HEK293 (cell line): Measurements from ENCODE around the gene PHACTR3.

ENCODE experiments used
- TCF7L2 ChIP-seq: IDR thresholded peaks from 2 replicates; pipeline ENCODE4 v1.6.1; 2011; ENCODE audit warnings: low read depth, mild to moderate bottlenecking, inconsistent platforms, low read length, moderate library complexity, borderline replicate concordance
- ZFHX2 ChIP-seq: fragments of 450-650 bp; formaldehyde crosslinking; conservative IDR thresholded peaks from 2 replicates; pipeline ENCODE4 v1.5.1; 2016; ENCODE audit warnings: missing biosample characterization, missing genetic modification characterization
- ZNF121 ChIP-seq: fragments of 450-650 bp; formaldehyde crosslinking; IDR thresholded peaks from 2 replicates; pipeline ENCODE4 v1.5.1; 2016; ENCODE audit warnings: missing biosample characterization, missing genetic modification characterization
- ZNF274 ChIP-seq, 2 experiments: fragments of 200-500 bp in 1 of 2; fragments of 450-650 bp in 1 of 2; sonication (Bioruptor generic) in 1 of 2; formaldehyde crosslinking in 1 of 2; IDR thresholded peaks; 2 replicates each; pipeline versions ENCODE4 v1.5.1 to v1.6.1; 2014 to 2016; ENCODE audit warnings: borderline replicate concordance in 1 of 2, inconsistent platforms in 1 of 2, low read length in 1 of 2, missing biosample characterization in 1 of 2, missing genetic modification characterization in 1 of 2
- ZNF518A ChIP-seq: fragments of 450-650 bp; formaldehyde crosslinking; conservative IDR thresholded peaks from 2 replicates; pipeline ENCODE4 v1.5.1; 2016; ENCODE audit warnings: low read depth, missing biosample characterization, missing genetic modification characterization
- ZNF561 ChIP-seq: fragments of 450-650 bp; IDR thresholded peaks from 2 replicates; pipeline ENCODE4 v1.5.1; 2018; ENCODE audit warnings: missing biosample characterization, missing genetic modification characterization, borderline replicate concordance
- TF ChIP-seq, protein P1 (sequence below): fragments of 450-650 bp; formaldehyde crosslinking; IDR thresholded peaks from 2 replicates; pipeline ENCODE4 v1.5.1; 2016; ENCODE audit warnings: missing biosample characterization, missing genetic modification characterization

DNA sequence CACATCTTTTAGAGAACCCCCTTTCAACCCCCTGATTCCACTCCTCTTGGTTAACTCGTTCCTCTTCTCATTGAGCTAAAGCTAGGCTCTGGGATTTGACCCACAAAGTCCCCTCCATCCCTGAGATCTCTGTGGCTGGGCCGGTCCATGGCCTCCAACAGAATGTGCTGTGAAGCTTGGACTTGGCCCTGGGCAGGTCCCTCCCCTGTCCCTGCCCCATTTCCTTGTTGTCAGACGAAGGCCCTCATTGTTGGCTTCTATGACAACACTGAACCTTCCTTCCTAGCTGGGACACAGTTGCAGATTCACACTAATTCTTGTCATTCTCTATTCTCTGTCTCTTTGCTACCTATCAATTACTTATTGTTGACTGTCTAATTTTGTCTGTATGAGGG lies 173.0 kb downstream of the PHACTR3 start:
- TF ChIP-seq, protein P1, sequence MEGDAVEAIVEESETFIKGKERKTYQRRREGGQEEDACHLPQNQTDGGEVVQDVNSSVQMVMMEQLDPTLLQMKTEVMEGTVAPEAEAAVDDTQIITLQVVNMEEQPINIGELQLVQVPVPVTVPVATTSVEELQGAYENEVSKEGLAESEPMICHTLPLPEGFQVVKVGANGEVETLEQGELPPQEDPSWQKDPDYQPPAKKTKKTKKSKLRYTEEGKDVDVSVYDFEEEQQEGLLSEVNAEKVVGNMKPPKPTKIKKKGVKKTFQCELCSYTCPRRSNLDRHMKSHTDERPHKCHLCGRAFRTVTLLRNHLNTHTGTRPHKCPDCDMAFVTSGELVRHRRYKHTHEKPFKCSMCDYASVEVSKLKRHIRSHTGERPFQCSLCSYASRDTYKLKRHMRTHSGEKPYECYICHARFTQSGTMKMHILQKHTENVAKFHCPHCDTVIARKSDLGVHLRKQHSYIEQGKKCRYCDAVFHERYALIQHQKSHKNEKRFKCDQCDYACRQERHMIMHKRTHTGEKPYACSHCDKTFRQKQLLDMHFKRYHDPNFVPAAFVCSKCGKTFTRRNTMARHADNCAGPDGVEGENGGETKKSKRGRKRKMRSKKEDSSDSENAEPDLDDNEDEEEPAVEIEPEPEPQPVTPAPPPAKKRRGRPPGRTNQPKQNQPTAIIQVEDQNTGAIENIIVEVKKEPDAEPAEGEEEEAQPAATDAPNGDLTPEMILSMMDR (tag by site-specific recombination): no peak
- TF ChIP-seq ZNF274 (IDR thresholded peaks at IDR 0.05; ENCODE audit: low read length) (no peak), ZNF274 (tag by site-specific recombination; IDR thresholded peaks at IDR 0.05; ENCODE audit: borderline replicate concordance) (no peak), ZNF518A (no peak), TCF7L2 (no peak), ZNF561 (tag by site-specific recombination) (no peak), ZNF121 (tag by site-specific recombination) (no peak), ZFHX2 (no peak)
